ENCODE measurements around the gene FAM83D. TPM values are rescaled to one million over a fixed set of nuclear protein-coding genes. Genes with fewer than 3 reads are reported as not detected.

Gene FAM83D
- total RNA-seq, 1 experiment from 2014 or later, result 66.9 TPM

DNA sequence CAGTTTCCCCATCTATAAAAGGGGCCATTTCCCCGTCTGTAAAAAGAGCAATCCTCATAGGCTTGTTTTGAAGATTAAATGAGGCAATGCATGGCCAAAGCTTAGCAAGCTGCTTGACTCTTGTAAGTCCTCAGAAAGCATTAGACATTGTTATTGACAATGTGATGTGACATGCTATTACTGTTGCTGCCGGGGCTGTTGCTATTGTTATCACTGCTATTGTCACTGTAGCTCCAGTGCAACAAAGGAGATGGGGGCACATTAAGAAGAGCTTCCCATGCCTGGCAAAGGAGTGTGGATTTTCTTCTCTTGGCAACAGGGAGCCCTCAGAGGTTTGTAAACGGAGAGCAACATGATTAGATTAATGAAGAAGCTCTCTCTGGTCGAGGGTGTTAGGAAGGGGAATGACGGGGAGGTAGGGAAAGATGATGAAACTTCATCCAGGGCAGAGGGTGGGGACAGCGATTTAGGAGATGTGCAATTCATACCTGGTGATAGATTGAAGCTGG is 33.1 kb upstream of the FAM83D start:
- DNase-seq (ENCODE audit: low spot score) (no peak), ATAC-seq (no peak)
- POLR2A ChIA-PET, result interaction anchor here (0.6 to 1.3 kb wide), 6 partner anchors 14 to 249 kb away, joined by 3 to 7 read pairs (median 3); partner anchors contain the start of genes DHX35, FAM83D and PPP1R16B
- peak overlapping the region; percentile 51 for H3K4me3 Mint-ChIP-seq
- CTCF ChIA-PET, result interaction anchor here (0.5 to 4.3 kb wide), 37 partner anchors 11 to 1241 kb away, joined by 3 to 54 read pairs (median 5); partner anchors contain the start of genes ACTR5, DHX35, FAM83D and PPP1R16B
- no peak overlapping the region for H3K27ac Mint-ChIP-seq
- peaks cover 3% of the 10 kb centered on the region; the same call in 1 of the 2 replicates for H3K27me3 Mint-ChIP-seq (ENCODE audit: low read depth)
- peaks cover 14% of the 10 kb centered on the region for H3K4me1 Mint-ChIP-seq
- TF ChIP-seq EMX1 (CRISPR knock-in tag; IDR thresholded peaks at IDR 0.05) (no peak), ZNF423 (CRISPR knock-in tag; IDR thresholded peaks at IDR 0.05) (no peak)
- H3K36me3 Mint-ChIP-seq, result no peaks in the 10 kb centered on the region
- H3K9me3 Mint-ChIP-seq, result no peaks in the 10 kb centered on the region

GRCh38 chr20:38893565-38894090 is 32.6 kb upstream of the FAM83D start:
- H3K36me3 Mint-ChIP-seq, result no peaks in the 10 kb centered on the region
- peaks cover 14% of the 10 kb centered on the region for H3K4me1 Mint-ChIP-seq
- ATAC-seq (peak; percentile 88), DNase-seq (ENCODE audit: low spot score) (peak; percentile 89)
- H3K27ac Mint-ChIP-seq, result no peak overlapping the region
- ChIA-PET POLR2A (interaction anchor here (0.6 to 1.3 kb wide), 6 partner anchors 15 to 249 kb away, joined by 3 to 7 read pairs (median 3); partner anchors contain the start of genes DHX35, FAM83D and PPP1R16B), CTCF (interaction anchor here (0.5 to 4.3 kb wide), 36 partner anchors 11 to 1241 kb away, joined by 3 to 54 read pairs (median 5); partner anchors contain the start of genes ACTR5, DHX35, FAM83D and PPP1R16B)
- peaks cover 3% of the 10 kb centered on the region; the same call in 1 of the 2 replicates for H3K27me3 Mint-ChIP-seq (ENCODE audit: low read depth)
- no peaks in the 10 kb centered on the region for H3K9me3 Mint-ChIP-seq
- peak overlapping the region; percentile 51 for H3K4me3 Mint-ChIP-seq
- TF ChIP-seq TP53 (CRISPR knock-in tag; IDR thresholded peaks at IDR 0.05) (no peak), ZBTB43 (CRISPR knock-in tag; IDR thresholded peaks at IDR 0.05) (no peak), MLX (CRISPR knock-in tag; IDR thresholded peaks at IDR 0.05) (no peak), IRF2 (CRISPR knock-in tag; IDR thresholded peaks at IDR 0.05; ENCODE audit: borderline replicate concordance, low read depth) (no peak), ZNF317 (CRISPR knock-in tag; IDR thresholded peaks at IDR 0.05; ENCODE audit: borderline replicate concordance, low read depth) (no peak), RORB (CRISPR knock-in tag; IDR thresholded peaks at IDR 0.05) (no peak), ETV6 (CRISPR knock-in tag; IDR thresholded peaks at IDR 0.05) (no peak), ELF4 (CRISPR knock-in tag; IDR thresholded peaks at IDR 0.05; ENCODE audit: low read depth) (no peak), SOX15 (CRISPR knock-in tag; IDR thresholded peaks at IDR 0.05) (no peak), NR2C2 (CRISPR knock-in tag; IDR thresholded peaks at IDR 0.05) (no peak), ZMAT4 (CRISPR knock-in tag; IDR thresholded peaks at IDR 0.05) (no peak), ZNF396 (CRISPR knock-in tag; IDR thresholded peaks at IDR 0.05; ENCODE audit: borderline replicate concordance) (no peak), MAX (CRISPR knock-in tag; IDR thresholded peaks at IDR 0.05) (peak; percentile 32; the same call in 1 of the 2 replicates), MXD4 (CRISPR knock-in tag; IDR thresholded peaks at IDR 0.05; ENCODE audit: borderline replicate concordance) (no peak), NR3C1 (CRISPR knock-in tag; conservative IDR thresholded peaks at IDR 0.05; ENCODE audit: low read depth) (no peak), SP1 (CRISPR knock-in tag; conservative IDR thresholded peaks at IDR 0.05) (0 out of 2 replicates have a peak, but pooled peaks have one; percentile 27)
- TF ChIP-seq, protein P1, sequence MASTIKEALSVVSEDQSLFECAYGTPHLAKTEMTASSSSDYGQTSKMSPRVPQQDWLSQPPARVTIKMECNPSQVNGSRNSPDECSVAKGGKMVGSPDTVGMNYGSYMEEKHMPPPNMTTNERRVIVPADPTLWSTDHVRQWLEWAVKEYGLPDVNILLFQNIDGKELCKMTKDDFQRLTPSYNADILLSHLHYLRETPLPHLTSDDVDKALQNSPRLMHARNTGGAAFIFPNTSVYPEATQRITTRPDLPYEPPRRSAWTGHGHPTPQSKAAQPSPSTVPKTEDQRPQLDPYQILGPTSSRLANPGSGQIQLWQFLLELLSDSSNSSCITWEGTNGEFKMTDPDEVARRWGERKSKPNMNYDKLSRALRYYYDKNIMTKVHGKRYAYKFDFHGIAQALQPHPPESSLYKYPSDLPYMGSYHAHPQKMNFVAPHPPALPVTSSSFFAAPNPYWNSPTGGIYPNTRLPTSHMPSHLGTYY (CRISPR knock-in tag; IDR thresholded peaks at IDR 0.05), result no peak
- TF ChIP-seq, protein P2, sequence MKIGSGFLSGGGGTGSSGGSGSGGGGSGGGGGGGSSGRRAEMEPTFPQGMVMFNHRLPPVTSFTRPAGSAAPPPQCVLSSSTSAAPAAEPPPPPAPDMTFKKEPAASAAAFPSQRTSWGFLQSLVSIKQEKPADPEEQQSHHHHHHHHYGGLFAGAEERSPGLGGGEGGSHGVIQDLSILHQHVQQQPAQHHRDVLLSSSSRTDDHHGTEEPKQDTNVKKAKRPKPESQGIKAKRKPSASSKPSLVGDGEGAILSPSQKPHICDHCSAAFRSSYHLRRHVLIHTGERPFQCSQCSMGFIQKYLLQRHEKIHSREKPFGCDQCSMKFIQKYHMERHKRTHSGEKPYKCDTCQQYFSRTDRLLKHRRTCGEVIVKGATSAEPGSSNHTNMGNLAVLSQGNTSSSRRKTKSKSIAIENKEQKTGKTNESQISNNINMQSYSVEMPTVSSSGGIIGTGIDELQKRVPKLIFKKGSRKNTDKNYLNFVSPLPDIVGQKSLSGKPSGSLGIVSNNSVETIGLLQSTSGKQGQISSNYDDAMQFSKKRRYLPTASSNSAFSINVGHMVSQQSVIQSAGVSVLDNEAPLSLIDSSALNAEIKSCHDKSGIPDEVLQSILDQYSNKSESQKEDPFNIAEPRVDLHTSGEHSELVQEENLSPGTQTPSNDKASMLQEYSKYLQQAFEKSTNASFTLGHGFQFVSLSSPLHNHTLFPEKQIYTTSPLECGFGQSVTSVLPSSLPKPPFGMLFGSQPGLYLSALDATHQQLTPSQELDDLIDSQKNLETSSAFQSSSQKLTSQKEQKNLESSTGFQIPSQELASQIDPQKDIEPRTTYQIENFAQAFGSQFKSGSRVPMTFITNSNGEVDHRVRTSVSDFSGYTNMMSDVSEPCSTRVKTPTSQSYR (CRISPR knock-in tag; IDR thresholded peaks at IDR 0.05), result no peak
- TF ChIP-seq, protein P3, sequence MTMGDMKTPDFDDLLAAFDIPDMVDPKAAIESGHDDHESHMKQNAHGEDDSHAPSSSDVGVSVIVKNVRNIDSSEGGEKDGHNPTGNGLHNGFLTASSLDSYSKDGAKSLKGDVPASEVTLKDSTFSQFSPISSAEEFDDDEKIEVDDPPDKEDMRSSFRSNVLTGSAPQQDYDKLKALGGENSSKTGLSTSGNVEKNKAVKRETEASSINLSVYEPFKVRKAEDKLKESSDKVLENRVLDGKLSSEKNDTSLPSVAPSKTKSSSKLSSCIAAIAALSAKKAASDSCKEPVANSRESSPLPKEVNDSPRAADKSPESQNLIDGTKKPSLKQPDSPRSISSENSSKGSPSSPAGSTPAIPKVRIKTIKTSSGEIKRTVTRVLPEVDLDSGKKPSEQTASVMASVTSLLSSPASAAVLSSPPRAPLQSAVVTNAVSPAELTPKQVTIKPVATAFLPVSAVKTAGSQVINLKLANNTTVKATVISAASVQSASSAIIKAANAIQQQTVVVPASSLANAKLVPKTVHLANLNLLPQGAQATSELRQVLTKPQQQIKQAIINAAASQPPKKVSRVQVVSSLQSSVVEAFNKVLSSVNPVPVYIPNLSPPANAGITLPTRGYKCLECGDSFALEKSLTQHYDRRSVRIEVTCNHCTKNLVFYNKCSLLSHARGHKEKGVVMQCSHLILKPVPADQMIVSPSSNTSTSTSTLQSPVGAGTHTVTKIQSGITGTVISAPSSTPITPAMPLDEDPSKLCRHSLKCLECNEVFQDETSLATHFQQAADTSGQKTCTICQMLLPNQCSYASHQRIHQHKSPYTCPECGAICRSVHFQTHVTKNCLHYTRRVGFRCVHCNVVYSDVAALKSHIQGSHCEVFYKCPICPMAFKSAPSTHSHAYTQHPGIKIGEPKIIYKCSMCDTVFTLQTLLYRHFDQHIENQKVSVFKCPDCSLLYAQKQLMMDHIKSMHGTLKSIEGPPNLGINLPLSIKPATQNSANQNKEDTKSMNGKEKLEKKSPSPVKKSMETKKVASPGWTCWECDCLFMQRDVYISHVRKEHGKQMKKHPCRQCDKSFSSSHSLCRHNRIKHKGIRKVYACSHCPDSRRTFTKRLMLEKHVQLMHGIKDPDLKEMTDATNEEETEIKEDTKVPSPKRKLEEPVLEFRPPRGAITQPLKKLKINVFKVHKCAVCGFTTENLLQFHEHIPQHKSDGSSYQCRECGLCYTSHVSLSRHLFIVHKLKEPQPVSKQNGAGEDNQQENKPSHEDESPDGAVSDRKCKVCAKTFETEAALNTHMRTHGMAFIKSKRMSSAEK (CRISPR knock-in tag; IDR thresholded peaks at IDR 0.05; ENCODE audit: borderline replicate concordance), result no peak
- TF ChIP-seq, protein P4, sequence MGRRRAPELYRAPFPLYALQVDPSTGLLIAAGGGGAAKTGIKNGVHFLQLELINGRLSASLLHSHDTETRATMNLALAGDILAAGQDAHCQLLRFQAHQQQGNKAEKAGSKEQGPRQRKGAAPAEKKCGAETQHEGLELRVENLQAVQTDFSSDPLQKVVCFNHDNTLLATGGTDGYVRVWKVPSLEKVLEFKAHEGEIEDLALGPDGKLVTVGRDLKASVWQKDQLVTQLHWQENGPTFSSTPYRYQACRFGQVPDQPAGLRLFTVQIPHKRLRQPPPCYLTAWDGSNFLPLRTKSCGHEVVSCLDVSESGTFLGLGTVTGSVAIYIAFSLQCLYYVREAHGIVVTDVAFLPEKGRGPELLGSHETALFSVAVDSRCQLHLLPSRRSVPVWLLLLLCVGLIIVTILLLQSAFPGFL (CRISPR knock-in tag; IDR thresholded peaks at IDR 0.05; ENCODE audit: borderline replicate concordance), result no peak
